DND-41 (cell line): ENCODE results near the gene ARHGEF4.

Experiments
- ATAC-seq: fragments of 200-7000 bp; cut with Tn5 transposase; 3 replicates; pipeline ENCODE4 v1.9.1; 2021; ENCODE audit warnings: low read depth; ENCODE audit not compliant: insufficient read depth
- DNase-seq: peaks from one replicate; pipeline ENCODE4 v3.0.0-alpha.2; 2020
- H2AFZ ChIP-seq: 2 replicates; pipeline ENCODE4 v1.6.0; 2012; ENCODE audit warnings: low read depth, low read length
- H3K27ac ChIP-seq: 2 replicates; pipeline ENCODE4 v1.5.1; 2012; ENCODE audit warnings: low read length, inconsistent platforms
- H3K27me3 ChIP-seq: fragments of 200-600 bp; sonication (generic); 2 replicates; pipeline ENCODE4 v1.6.0; 2012; ENCODE audit warnings: low read length, mild to moderate bottlenecking, inconsistent platforms; ENCODE audit not compliant: insufficient read depth, poor library complexity
- H3K36me3 ChIP-seq: 2 replicates; pipeline ENCODE4 v1.5.1; 2012; ENCODE audit warnings: low read length, inconsistent platforms; ENCODE audit not compliant: insufficient read depth
- H3K4me1 ChIP-seq: 2 replicates; pipeline ENCODE4 v1.5.1; 2012; ENCODE audit warnings: mild to moderate bottlenecking, low read length; ENCODE audit not compliant: insufficient read depth
- H3K4me2 ChIP-seq: 2 replicates; pipeline ENCODE4 v1.6.0; 2012; ENCODE audit warnings: mild to moderate bottlenecking, moderate library complexity, low read length, inconsistent platforms; ENCODE audit not compliant: insufficient read depth
- H3K4me3 ChIP-seq, 2 experiments: fragments of 200-600 bp in 1 of 2; shearing (Covaris generic) in 1 of 2; 2 replicates each; pipeline ENCODE4 v1.5.1; 2012 to 2016; ENCODE audit warnings: inconsistent platforms in 2 of 2, low read length in 2 of 2, mild to moderate bottlenecking in 2 of 2, low read depth in 1 of 2, moderate library complexity in 1 of 2
- H3K79me2 ChIP-seq: 2 replicates; pipeline ENCODE4 v1.6.0; 2012; ENCODE audit warnings: low read length, inconsistent platforms; ENCODE audit not compliant: insufficient read depth
- H3K9ac ChIP-seq: 2 replicates; pipeline ENCODE4 v1.6.0; 2012; ENCODE audit warnings: low read depth, mild to moderate bottlenecking, inconsistent platforms, low read length, moderate library complexity
- H3K9me3 ChIP-seq: 2 replicates; pipeline ENCODE4 v1.5.1; 2012; ENCODE audit warnings: low read length, moderate library complexity, mild to moderate bottlenecking, inconsistent platforms; ENCODE audit not compliant: insufficient read depth, severe bottlenecking
- H4K20me1 ChIP-seq: 2 replicates; pipeline ENCODE4 v1.6.0; 2012; ENCODE audit warnings: low read length; ENCODE audit not compliant: insufficient read depth
- EZH2 ChIP-seq: IDR thresholded peaks from 3 replicates; pipeline ENCODE4 v1.6.1; 2012; ENCODE audit warnings: borderline replicate concordance, low read depth, mild to moderate bottlenecking, moderate library complexity, low read length, inconsistent platforms; ENCODE audit not compliant: severe bottlenecking
- TF ChIP-seq, protein P1 (sequence below): IDR thresholded peaks from 2 replicates; pipeline ENCODE4 v1.5.1; 2012; ENCODE audit warnings: borderline replicate concordance, low read length, moderate library complexity, mild to moderate bottlenecking; ENCODE audit not compliant: poor library complexity, severe bottlenecking; ENCODE audit errors: extremely low read depth

The ARHGEF4 gene

DNA sequence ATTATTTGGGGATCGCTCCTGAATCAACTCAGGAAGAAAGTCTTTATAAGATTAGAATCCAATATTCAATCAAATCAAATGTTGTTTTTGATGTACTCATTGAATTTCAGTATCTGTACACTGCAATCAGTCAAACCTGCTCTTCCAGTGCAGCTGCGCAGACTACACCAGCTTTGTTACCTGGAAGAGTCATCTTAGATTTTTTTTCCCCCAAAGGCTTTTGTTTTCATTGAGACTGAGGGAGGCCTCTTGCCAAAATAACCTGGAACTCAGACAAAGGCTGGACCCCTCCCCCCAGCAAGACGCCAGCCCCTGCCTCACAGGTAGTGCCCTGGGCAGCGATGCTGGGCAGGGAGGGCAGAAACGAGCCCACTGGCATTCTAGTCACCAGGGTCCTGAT lies 74.8 kb downstream of the ARHGEF4 start:
- H3K27ac ChIP-seq: no peak overlapping the region
- H2AFZ ChIP-seq: no peak overlapping the region
- no peak overlapping the region for H3K9ac ChIP-seq
- TF ChIP-seq, protein P1, sequence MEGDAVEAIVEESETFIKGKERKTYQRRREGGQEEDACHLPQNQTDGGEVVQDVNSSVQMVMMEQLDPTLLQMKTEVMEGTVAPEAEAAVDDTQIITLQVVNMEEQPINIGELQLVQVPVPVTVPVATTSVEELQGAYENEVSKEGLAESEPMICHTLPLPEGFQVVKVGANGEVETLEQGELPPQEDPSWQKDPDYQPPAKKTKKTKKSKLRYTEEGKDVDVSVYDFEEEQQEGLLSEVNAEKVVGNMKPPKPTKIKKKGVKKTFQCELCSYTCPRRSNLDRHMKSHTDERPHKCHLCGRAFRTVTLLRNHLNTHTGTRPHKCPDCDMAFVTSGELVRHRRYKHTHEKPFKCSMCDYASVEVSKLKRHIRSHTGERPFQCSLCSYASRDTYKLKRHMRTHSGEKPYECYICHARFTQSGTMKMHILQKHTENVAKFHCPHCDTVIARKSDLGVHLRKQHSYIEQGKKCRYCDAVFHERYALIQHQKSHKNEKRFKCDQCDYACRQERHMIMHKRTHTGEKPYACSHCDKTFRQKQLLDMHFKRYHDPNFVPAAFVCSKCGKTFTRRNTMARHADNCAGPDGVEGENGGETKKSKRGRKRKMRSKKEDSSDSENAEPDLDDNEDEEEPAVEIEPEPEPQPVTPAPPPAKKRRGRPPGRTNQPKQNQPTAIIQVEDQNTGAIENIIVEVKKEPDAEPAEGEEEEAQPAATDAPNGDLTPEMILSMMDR: no peak
- TF ChIP-seq EZH2: no peak
- H3K4me2 ChIP-seq: no peak overlapping the region
- peaks cover 2% of the 10 kb centered on the region for H3K9me3 ChIP-seq
- no peaks in the 10 kb centered on the region for H3K4me1 ChIP-seq
- no peak for ATAC-seq
- no peaks in the 10 kb centered on the region for H3K27me3 ChIP-seq
- no peaks in the 10 kb centered on the region for H3K79me2 ChIP-seq
- no peaks in the 10 kb centered on the region for H3K36me3 ChIP-seq
- H3K4me3 ChIP-seq: no peak overlapping the region
- no peak for DNase-seq
- H4K20me1 ChIP-seq: no peaks in the 10 kb centered on the region

DNA sequence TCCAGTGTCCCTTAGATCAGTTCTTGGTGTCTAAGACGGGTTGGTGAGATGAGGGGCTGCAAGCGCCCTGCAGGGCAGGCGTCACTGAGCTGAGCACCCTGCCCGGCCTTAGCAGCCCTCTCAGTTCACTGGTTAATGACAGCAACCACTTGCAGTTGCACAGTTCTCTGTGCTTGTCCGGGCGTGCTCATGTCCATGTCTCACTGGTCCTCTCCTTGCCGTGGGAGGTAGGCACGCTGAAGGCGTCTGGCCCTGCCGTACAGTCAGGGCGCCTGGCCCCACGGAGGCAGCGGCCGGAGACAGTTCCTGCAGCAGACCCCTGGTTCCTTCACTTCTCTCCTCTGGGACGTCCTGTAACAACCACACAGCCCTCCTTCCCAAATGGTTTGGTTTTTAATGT lies 75.3 kb downstream of the ARHGEF4 start:
- H2AFZ ChIP-seq: no peak overlapping the region
- no peak overlapping the region for H3K9ac ChIP-seq
- H3K36me3 ChIP-seq: no peaks in the 10 kb centered on the region
- no peaks in the 10 kb centered on the region for H3K27me3 ChIP-seq
- ATAC-seq (no peak), DNase-seq (no peak)
- TF ChIP-seq, protein P1: no peak
- no peak for TF ChIP-seq EZH2
- no peaks in the 10 kb centered on the region for H3K4me1 ChIP-seq
- H3K4me3 ChIP-seq: no peak overlapping the region
- H3K27ac ChIP-seq: no peak overlapping the region
- no peak overlapping the region for H3K4me2 ChIP-seq
- H4K20me1 ChIP-seq: no peaks in the 10 kb centered on the region
- H3K9me3 ChIP-seq: no peaks in the 10 kb centered on the region
- no peaks in the 10 kb centered on the region for H3K79me2 ChIP-seq

DNA sequence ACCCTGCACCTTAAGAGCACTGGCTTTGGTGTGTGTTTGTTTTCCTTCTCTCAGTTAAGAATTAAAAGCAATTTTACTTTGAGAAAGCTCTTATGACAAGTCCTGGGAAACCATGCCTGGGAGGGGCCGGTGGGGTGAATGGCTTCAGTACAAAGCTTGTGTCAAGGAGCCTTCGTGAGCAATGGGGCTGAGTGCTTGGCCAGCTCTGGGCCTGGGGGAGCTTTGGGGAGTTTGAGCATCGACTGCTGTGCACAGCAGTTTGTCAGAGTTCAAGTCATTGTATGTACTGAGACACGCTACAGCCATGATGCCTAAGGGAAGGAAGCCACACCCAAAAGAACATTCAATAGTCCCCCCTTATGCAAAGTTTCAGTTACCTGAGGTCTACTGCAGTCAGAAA lies 75.8 kb downstream of the ARHGEF4 start:
- Histone ChIP-seq H4K20me1 (no peaks in the 10 kb centered on the region), H3K79me2 (no peaks in the 10 kb centered on the region), H3K4me3 (no peak overlapping the region), H3K27ac (no peak overlapping the region), H2AFZ (no peak overlapping the region), H3K9ac (no peak overlapping the region), H3K27me3 (no peaks in the 10 kb centered on the region), H3K4me1 (no peaks in the 10 kb centered on the region), H3K36me3 (no peaks in the 10 kb centered on the region), H3K9me3 (no peaks in the 10 kb centered on the region), H3K4me2 (no peak overlapping the region)
- ATAC-seq (no peak), DNase-seq (no peak)
- TF ChIP-seq, protein P1: no peak
- TF ChIP-seq EZH2: no peak

DNA sequence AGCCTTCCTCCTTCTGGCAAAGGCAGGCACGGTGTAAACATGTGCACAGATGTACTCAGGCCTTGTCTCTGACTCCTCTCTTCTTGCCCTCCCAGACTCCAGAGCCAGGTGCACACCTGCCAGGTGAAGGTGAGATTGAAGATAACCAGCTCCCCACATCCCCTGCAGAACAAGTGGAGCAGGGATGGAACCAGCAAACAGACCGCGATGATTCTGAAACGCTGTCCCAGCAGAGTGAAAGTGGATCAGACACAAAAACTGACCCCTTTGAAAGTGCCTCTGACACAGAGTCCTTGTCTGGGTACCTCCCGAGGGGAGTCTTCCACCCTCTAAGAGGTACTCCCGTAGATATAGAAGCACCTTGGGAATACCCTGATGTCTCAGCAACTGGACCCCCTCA lies 77.2 kb downstream of the ARHGEF4 start:
- H3K36me3 ChIP-seq: no peaks in the 10 kb centered on the region
- no peaks in the 10 kb centered on the region for H3K4me1 ChIP-seq
- no peaks in the 10 kb centered on the region for H3K9me3 ChIP-seq
- H2AFZ ChIP-seq: no peak overlapping the region
- DNase-seq (no peak), ATAC-seq (no peak)
- TF ChIP-seq, protein P1: no peak
- TF ChIP-seq EZH2: no peak
- H3K4me3 ChIP-seq: no peak overlapping the region
- no peaks in the 10 kb centered on the region for H3K27me3 ChIP-seq
- no peak overlapping the region for H3K4me2 ChIP-seq
- no peaks in the 10 kb centered on the region for H4K20me1 ChIP-seq
- no peak overlapping the region for H3K9ac ChIP-seq
- no peaks in the 10 kb centered on the region for H3K79me2 ChIP-seq
- no peak overlapping the region for H3K27ac ChIP-seq
